GM21825 (cell line): ENCODE results near the gene UST.
"Not testable (repeated sequence)": the region's sequence is repeated elsewhere in the genome, so short reads cannot be mapped to it uniquely, and the experiment has no call there.

Experiments used
- ATAC-seq: cut with Tn5 transposase; IDR thresholded peaks from one replicate; pipeline ENCODE4 v1.9.1; 2021; ENCODE audit warnings: mild to moderate bottlenecking, moderate library complexity; ENCODE audit not compliant: unreplicated experiment

Gene UST

GRCh38 chr6:149103950-149104349 is 357.1 kb downstream of the UST start:
- ATAC-seq, result not testable (repeated sequence)

- ATAC-seq, result no peak
These were observed 360.7 kb downstream of the UST start for GRCh38 chr6:149107520-149107919.

DNA sequence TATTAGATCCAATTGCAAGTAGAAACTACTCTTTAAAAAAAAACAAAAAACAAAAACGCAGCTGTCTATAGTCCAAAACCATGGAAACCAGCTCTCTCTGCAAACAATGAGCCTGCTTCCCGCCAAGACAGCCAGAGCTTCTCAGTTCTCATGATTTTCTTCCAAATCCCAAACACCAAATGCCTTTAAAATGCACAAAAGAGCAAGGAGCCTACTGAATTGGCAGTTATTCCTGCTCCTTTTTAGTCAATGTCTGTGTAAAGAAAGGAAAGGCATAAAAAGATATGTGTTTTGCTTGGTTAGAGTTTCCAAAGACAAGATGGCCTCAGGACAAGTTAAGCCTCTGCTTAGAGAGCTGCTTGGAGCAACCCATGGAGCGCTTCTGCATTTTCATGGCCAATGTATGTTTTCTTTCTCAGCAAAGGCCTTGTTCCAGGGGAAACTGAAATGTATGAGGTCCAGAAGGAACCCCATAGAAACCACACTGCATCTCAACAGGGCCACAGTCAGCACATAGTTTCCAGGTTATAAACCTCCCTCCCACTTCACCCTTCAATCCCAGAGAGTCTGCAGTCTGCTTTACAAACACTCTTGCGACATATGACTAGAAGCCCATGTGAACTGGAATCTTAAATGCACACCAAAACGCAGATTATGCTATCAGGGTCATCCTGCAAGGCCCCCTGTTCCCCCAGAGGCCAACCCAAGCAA is 361.4 kb downstream of the UST start:
- ATAC-seq, result no peak

GRCh38 chr6:149108749-149109100 is 361.9 kb downstream of the UST start:
- ATAC-seq, result no peak

DNA sequence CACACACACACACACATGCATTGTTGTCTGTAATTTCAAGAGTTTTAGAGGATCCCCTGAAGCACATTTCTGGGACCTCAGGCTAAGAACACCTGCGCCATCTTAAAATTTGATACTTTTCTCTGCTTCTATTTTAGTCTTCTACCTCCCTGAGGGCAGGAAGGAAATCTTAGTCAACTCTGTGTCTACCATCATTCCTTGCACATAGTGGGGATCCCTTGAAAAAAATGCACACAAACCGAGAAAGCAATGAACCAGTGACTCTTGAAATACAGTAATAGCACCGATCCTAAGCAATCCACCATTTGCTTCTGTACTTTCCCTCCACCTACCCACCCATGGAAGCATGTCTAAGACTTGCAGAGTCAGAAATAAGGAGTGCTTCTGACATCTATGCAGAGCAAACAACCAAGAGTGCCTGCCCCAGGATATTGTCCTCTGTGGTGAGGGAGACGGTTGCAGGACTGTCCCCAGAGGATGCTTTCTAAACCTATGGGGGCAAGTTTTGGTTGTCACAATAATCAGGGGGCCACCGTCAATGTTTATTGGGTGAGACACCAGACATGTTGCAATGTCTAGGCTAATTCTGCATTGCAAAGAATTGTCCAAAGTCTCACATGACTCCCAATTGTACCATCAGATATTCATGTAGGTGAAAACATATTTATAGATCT is 362.7 kb downstream of the UST start:
- no peak for ATAC-seq

DNA sequence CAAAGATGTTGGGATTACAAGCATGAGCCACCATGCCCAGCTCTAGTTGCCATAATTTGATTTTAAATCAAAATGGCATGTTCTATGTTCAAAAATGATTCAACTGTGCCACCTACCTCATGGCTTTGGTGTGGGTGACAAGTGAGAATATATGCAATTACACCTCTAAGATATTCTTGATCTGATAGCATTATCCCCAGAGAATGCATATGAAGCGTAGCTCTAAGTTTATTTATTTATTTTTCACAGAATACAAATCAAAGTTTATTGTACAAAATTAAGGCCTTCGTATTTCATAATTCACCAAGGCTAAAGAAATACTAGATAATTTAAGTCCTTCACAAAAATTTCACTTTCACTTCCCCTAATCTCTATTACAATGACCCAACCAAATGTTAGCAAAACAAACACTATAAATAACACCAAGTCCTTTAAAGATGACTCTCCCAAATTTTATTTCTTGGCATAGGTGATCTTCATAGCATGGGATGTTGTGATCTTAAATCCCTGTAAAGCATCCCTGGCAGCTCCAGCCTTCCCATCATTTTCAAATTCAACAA is 364.8 kb downstream of the UST start:
- ATAC-seq, result peak; percentile 50

DNA sequence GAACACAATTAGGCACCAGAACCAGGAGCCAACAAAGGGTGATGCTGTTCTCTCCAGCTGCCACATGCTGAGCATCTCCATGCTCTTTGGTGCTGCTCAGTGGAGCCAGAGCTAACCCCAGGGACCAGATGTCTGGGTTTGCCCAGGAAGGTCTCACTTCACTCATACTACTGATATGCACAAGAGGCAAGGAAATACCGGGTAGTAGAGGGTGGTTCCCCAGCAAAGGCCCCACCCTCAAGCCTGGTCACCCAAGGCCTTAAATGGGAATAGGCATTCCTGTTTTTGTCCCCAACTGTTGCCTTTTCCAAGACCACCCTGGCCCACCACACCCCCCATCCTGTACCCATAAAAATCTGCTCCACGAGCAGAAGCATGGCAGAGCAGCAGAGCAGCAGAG is 366.1 kb downstream of the UST start:
- ATAC-seq, result no peak

DNA sequence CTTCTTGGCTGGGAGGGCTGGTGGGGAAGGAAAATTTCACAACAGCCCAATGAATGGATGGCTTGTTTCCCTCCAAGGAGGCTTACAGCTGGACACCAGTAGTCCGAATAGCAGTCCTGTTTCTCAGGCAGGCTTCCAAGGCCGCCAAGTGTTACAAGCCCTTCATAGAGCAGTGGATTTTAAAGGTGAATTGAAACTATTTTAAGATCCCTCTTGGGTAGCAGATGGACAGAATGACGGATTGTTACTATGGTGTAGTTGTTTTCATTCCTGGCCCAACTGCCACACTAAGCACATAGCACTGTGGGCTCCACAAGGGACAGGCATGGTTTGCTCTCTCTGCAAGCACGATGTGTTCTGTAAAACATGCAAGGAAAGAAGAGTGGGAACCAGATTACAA is 367.3 kb downstream of the UST start:
- ATAC-seq, result no peak

- ATAC-seq, result no peak
These were observed 372.2 kb downstream of the UST start for GRCh38 chr6:149118737-149119653.

DNA sequence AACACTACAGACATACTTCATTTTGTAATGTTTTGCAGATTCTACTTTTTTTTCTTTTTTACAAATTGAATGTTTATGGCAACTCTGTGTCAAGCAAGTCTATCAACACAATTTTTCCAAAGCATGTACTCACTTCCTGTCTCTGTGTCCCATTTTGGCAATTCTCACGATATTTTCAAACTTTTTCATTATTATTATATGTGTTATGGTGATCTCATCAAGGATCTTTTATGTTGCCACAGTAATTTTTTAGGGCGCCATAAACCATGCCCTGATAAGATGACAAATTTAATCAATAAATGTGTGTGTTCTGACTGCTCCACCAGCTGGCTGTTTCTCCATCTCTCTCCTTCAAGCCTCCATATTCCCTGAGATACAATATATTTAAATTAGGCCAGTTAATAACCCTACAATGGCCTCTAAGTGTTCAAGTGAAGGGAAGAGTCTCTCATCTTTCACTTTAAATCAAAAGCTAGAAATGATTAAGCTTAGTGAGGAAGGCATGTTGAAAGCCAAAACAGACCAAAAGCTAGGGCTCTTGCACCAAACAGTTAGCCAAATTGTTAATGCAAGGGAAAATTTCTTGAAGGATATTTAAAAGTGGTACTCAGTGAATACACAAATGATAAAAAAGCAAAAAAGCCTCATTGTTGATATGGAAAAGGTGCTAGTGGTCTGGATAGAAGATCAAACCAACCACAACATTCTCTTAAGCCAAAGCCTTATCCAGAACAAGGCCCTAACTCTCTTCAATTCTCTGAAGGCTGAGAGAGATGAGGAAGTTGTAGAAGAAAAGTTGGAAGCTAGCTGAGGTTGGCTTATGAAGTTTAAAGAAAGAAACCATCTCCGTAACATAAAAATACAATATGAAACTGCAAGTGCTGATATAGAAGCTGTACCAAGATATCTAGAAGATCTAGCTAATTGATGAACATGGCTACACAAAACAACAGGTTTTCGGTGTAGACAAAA is 376.3 kb downstream of the UST start:
- ATAC-seq, result no peak

- ATAC-seq, result no peak
These were observed 378.5 kb downstream of the UST start for GRCh38 chr6:149125309-149125708.
